ENCODE results near the gene ATP6V1A.
A peak's percentile ranks its signal among the peaks of the same experiment; 100 is the strongest.
"Not testable (repeated sequence)": the region's sequence is repeated elsewhere in the genome, so short reads cannot be mapped to it uniquely, and the experiment has no call there.

Gene ATP6V1A

GRCh38 chr3:113829576-113830354 lies 82.9 kb downstream of the ATP6V1A start:
- DNase-seq = no peak

GRCh38 chr3:113831103-113831355 lies 84.2 kb downstream of the ATP6V1A start:
- DNase-seq = no peak

GRCh38 chr3:113832477-113833164 lies 85.8 kb downstream of the ATP6V1A start:
- peak; percentile 4 for DNase-seq

- no peak for DNase-seq
These were observed 88.1 kb downstream of the ATP6V1A start for GRCh38 chr3:113834983-113835382.

GRCh38 chr3:113838631-113839209 lies 91.9 kb downstream of the ATP6V1A start, which contains the start of gene GRAMD1C:
Gene GRAMD1C, plus strand, starts transcription at chr3:113838788. Its CDS starts 122 bp downstream, at chr3:113838910.
- DNase-seq = peak; percentile 89

- no peak for DNase-seq
These were observed 92.7 kb downstream of the ATP6V1A start for GRCh38 chr3:113839551-113839950.

- DNase-seq = peak; percentile 31
These were observed 97.9 kb downstream of the ATP6V1A start for GRCh38 chr3:113844622-113845222.

- no peak for DNase-seq
These were observed 100.4 kb downstream of the ATP6V1A start for GRCh38 chr3:113847247-113847646.

- DNase-seq = no peak
These were observed 101.0 kb downstream of the ATP6V1A start for GRCh38 chr3:113847664-113848461.

GRCh38 chr3:113849071-113849470 lies 102.2 kb downstream of the ATP6V1A start:
- not testable (repeated sequence) for DNase-seq

- DNase-seq = not testable (repeated sequence)
These were observed 103.0 kb downstream of the ATP6V1A start for GRCh38 chr3:113849841-113850240.

GRCh38 chr3:113850391-113850790 lies 103.6 kb downstream of the ATP6V1A start:
- not testable (repeated sequence) for DNase-seq

GRCh38 chr3:113852506-113852905 lies 105.7 kb downstream of the ATP6V1A start:
- DNase-seq = no peak
